ENCODE data around the gene SWAP70. TPM values are rescaled to one million over a fixed set of nuclear protein-coding genes. Genes with fewer than 3 reads are reported as not detected.

The SWAP70 gene
- total RNA-seq, 1 experiment from 2014 or later, result 18.6 TPM

DNA sequence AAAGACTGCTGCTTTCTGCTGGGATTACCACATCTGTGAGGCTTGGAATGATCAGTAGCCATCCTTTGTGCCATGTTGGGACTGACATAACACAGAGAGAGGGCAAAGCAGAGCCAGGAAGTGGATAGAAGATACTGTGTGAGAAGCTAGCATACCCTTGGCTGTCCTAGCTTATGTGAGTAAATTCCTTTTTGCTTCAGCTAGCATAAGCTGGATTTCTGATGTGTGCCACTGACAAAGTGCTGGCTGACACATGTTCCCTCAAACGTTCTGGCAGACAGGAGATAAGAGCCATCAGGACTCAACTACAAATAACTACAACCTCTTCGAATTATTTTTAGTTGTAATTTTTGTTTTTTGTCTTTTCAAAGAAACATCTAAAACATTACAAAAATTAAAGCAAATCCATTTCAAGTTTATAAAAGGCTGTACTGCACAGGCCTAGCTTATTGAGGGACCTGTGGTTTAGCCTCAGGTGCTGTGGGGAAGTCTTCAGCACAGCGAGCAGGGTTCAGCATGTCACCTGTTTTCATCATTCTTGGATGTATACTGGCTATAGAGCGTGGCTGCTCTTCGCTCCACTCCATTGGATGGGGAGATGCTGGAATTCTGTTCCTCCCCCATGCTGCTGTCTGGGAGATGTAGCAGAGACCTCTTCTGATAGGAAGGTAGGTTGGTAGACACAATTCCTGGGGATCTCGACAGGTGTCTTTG is 120.9 kb downstream of the SWAP70 start:
- Histone ChIP-seq H4K20me1 (ENCODE audit: insufficient read depth) (no peaks in the 10 kb centered on the region), H3K4me3 (no peak overlapping the region), H3K9me3 (ENCODE audit: insufficient read depth, low read depth) (no peaks in the 10 kb centered on the region), H3K4me2 (no peak overlapping the region), H3K9me2 (ENCODE audit: insufficient read depth) (no peaks in the 10 kb centered on the region), H3K79me2 (ENCODE audit: low read depth) (no peaks in the 10 kb centered on the region), H3K4me1 (replicated peaks; ENCODE audit: insufficient read depth) (no peaks in the 10 kb centered on the region), H3K36me3 (ENCODE audit: low read depth) (no peaks in the 10 kb centered on the region), H3K27me3 (ENCODE audit: insufficient read depth, low read depth) (no peaks in the 10 kb centered on the region), H3F3A (ENCODE audit: insufficient read depth, low read depth) (no peaks in the 10 kb centered on the region), H2AFZ (no peak overlapping the region), H3K27ac (no peak overlapping the region)
- no peak for DNase-seq
- intact Hi-C loops (cut with micrococcal nuclease; ENCODE audit: unreplicated experiment), result no loop called here
- POLR2A ChIA-PET (ENCODE audit: unreplicated experiment), result no interaction called here
- BruUV-seq (replicated peaks), result no TSS peak
- TF ChIP-seq, protein P1, sequence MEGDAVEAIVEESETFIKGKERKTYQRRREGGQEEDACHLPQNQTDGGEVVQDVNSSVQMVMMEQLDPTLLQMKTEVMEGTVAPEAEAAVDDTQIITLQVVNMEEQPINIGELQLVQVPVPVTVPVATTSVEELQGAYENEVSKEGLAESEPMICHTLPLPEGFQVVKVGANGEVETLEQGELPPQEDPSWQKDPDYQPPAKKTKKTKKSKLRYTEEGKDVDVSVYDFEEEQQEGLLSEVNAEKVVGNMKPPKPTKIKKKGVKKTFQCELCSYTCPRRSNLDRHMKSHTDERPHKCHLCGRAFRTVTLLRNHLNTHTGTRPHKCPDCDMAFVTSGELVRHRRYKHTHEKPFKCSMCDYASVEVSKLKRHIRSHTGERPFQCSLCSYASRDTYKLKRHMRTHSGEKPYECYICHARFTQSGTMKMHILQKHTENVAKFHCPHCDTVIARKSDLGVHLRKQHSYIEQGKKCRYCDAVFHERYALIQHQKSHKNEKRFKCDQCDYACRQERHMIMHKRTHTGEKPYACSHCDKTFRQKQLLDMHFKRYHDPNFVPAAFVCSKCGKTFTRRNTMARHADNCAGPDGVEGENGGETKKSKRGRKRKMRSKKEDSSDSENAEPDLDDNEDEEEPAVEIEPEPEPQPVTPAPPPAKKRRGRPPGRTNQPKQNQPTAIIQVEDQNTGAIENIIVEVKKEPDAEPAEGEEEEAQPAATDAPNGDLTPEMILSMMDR (conservative IDR thresholded peaks at IDR 0.05), result no peak
- no peak for TF ChIP-seq EZH2 (IDR thresholded peaks at IDR 0.05; ENCODE audit: low read depth)
- CTCF ChIA-PET, result no interaction called here

GRCh38 chr11:9787260-9787659 is 123.4 kb downstream of the SWAP70 start:
- H4K20me1 ChIP-seq (ENCODE audit: insufficient read depth), result no peaks in the 10 kb centered on the region
- no peaks in the 10 kb centered on the region for H3K27me3 ChIP-seq (ENCODE audit: insufficient read depth, low read depth)
- no peaks in the 10 kb centered on the region for H3K9me3 ChIP-seq (ENCODE audit: insufficient read depth, low read depth)
- no peaks in the 10 kb centered on the region for H3K36me3 ChIP-seq (ENCODE audit: low read depth)
- no peak overlapping the region for H3K4me2 ChIP-seq
- ChIA-PET POLR2A (ENCODE audit: unreplicated experiment) (no interaction called here), CTCF (no interaction called here)
- no peak overlapping the region for H3K27ac ChIP-seq
- no peaks in the 10 kb centered on the region for H3K9me2 ChIP-seq (ENCODE audit: insufficient read depth)
- H3F3A ChIP-seq (ENCODE audit: insufficient read depth, low read depth), result no peaks in the 10 kb centered on the region
- DNase-seq, result no peak
- intact Hi-C loops (cut with micrococcal nuclease; ENCODE audit: unreplicated experiment), result no loop called here
- TF ChIP-seq EZH2 (IDR thresholded peaks at IDR 0.05; ENCODE audit: low read depth), result no peak
- TF ChIP-seq, protein P1 (conservative IDR thresholded peaks at IDR 0.05), result no peak
- no peaks in the 10 kb centered on the region for H3K79me2 ChIP-seq (ENCODE audit: low read depth)
- no peak overlapping the region for H3K4me3 ChIP-seq
- no peaks in the 10 kb centered on the region for H3K4me1 ChIP-seq (replicated peaks; ENCODE audit: insufficient read depth)
- no TSS peak for BruUV-seq (replicated peaks)
- no peak overlapping the region for H2AFZ ChIP-seq

GRCh38 chr11:9787981-9788521 is 124.2 kb downstream of the SWAP70 start:
- no peak for TF ChIP-seq EZH2 (IDR thresholded peaks at IDR 0.05; ENCODE audit: low read depth)
- TF ChIP-seq, protein P1 (conservative IDR thresholded peaks at IDR 0.05), result no peak
- Histone ChIP-seq H3K9me3 (ENCODE audit: insufficient read depth, low read depth) (no peaks in the 10 kb centered on the region), H3K4me1 (replicated peaks; ENCODE audit: insufficient read depth) (no peaks in the 10 kb centered on the region), H3K36me3 (ENCODE audit: low read depth) (no peaks in the 10 kb centered on the region), H2AFZ (no peak overlapping the region), H3K79me2 (ENCODE audit: low read depth) (no peaks in the 10 kb centered on the region), H3K4me3 (no peak overlapping the region), H3F3A (ENCODE audit: insufficient read depth, low read depth) (no peaks in the 10 kb centered on the region), H4K20me1 (ENCODE audit: insufficient read depth) (no peaks in the 10 kb centered on the region), H3K27me3 (ENCODE audit: insufficient read depth, low read depth) (no peaks in the 10 kb centered on the region), H3K4me2 (no peak overlapping the region), H3K27ac (no peak overlapping the region), H3K9me2 (ENCODE audit: insufficient read depth) (no peaks in the 10 kb centered on the region)
- POLR2A ChIA-PET (ENCODE audit: unreplicated experiment), result no interaction called here
- intact Hi-C loops (cut with micrococcal nuclease; ENCODE audit: unreplicated experiment), result no loop called here
- no TSS peak for BruUV-seq (replicated peaks)
- DNase-seq, result no peak
- CTCF ChIA-PET, result no interaction called here

All from PC-9 (cell line).